IMR-90 (cell line): ENCODE measurements around the gene DENND6B. TPM values are rescaled to one million over a fixed set of nuclear protein-coding genes. Genes with fewer than 3 reads are reported as not detected.

Experiments
- ATAC-seq: fragments of 200-7000 bp; cut with Tn5 transposase; 2 replicates; pipeline ENCODE4 v1.9.1; 2020; ENCODE audit warnings: low read depth, mild to moderate bottlenecking, moderate library complexity
- BruUV-seq: library from RNA; stranded (reverse); fragments of 400-500 nt; replicated peaks from 2 replicates; lab custom pipeline; 2021; lab: Mats Ljungman, UMichigan
- CTCF ChIA-PET: fragments of 300-600 bp; formaldehyde crosslinking; extraction: SDS; loops from one replicate; lab custom pipeline; 2021; ENCODE audit warnings: antibody characterized with exemption; lab: Yijun Ruan, JAX
- POLR2A ChIA-PET: fragments of 300-600 bp; sonication (Branson Sonifier 250); formaldehyde crosslinking; loops from one replicate; lab custom pipeline; 2022; ENCODE audit warnings: antibody characterized with exemption; ENCODE audit not compliant: unreplicated experiment; lab: Charles Lee
- DNase-seq: peaks from one replicate; pipeline ENCODE4 v3.0.0; 2013
- H2AFZ ChIP-seq: replicated peaks from 2 replicates; pipeline ENCODE3; 2013; ENCODE audit warnings: low read length, mild to moderate bottlenecking; ENCODE audit not compliant: poor library complexity
- H2AK5ac ChIP-seq: 2 replicates; pipeline ENCODE4 v1.6.1; 2013; ENCODE audit warnings: low read depth, low read length, inconsistent platforms
- H2AK9ac ChIP-seq: replicated peaks from 2 replicates; pipeline ENCODE3; 2013; ENCODE audit warnings: mild to moderate bottlenecking, low read depth, low read length, moderate library complexity; ENCODE audit not compliant: poor library complexity
- H2BK120ac ChIP-seq: 2 replicates; pipeline ENCODE4 v1.6.1; 2013; ENCODE audit warnings: low read depth, low read length, inconsistent platforms
- H2BK15ac ChIP-seq: 3 replicates; pipeline ENCODE4 v1.6.1; 2013; ENCODE audit warnings: low read depth, low read length, inconsistent platforms
- H2BK20ac ChIP-seq: 2 replicates; pipeline ENCODE4 v1.6.1; 2013; ENCODE audit warnings: low read depth, mild to moderate bottlenecking, inconsistent platforms, low read length, moderate library complexity
- H2BK5ac ChIP-seq: 2 replicates; pipeline ENCODE4 v1.6.1; 2013; ENCODE audit warnings: mild to moderate bottlenecking, low read depth, low read length, inconsistent platforms; ENCODE audit not compliant: poor library complexity, severe bottlenecking
- H3K14ac ChIP-seq: replicated peaks from 2 replicates; pipeline ENCODE4 v1.6.1; 2013; ENCODE audit warnings: low read depth, low read length, inconsistent platforms
- H3K18ac ChIP-seq: 2 replicates; pipeline ENCODE4 v1.6.1; 2013; ENCODE audit warnings: low read depth, low read length, control low read depth
- H3K23ac ChIP-seq: 2 replicates; pipeline ENCODE4 v1.6.1; 2013; ENCODE audit warnings: low read depth, low read length, inconsistent platforms
- H3K27ac ChIP-seq: 2 replicates; pipeline ENCODE4 v1.5.1; 2013; ENCODE audit warnings: mild to moderate bottlenecking, control low read depth, low read length; ENCODE audit not compliant: insufficient read depth
- H3K27me3 ChIP-seq: 2 replicates; pipeline ENCODE4 v1.6.1; 2013; ENCODE audit warnings: low read length; ENCODE audit not compliant: control insufficient read depth, insufficient read depth
- H3K36me3 ChIP-seq: 2 replicates; pipeline ENCODE4 v1.6.1; 2013; ENCODE audit warnings: low read length, mixed read lengths; ENCODE audit not compliant: control insufficient read depth, insufficient read depth
- H3K4ac ChIP-seq: 2 replicates; pipeline ENCODE4 v1.6.1; 2013; ENCODE audit warnings: low read depth, low read length, inconsistent platforms
- H3K4me1 ChIP-seq: 2 replicates; pipeline ENCODE4 v1.6.1; 2013; ENCODE audit warnings: low read length, mixed read lengths; ENCODE audit not compliant: control insufficient read depth, insufficient read depth
- H3K4me2 ChIP-seq: 2 replicates; pipeline ENCODE4 v1.6.1; 2013; ENCODE audit warnings: low read depth, mild to moderate bottlenecking, control low read depth, low read length, moderate library complexity
- H3K4me3 ChIP-seq: 2 replicates; pipeline ENCODE4 v1.5.1; 2013; ENCODE audit warnings: low read depth, mild to moderate bottlenecking, control low read depth, low read length, moderate library complexity; ENCODE audit not compliant: insufficient read depth
- H3K56ac ChIP-seq: 2 replicates; pipeline ENCODE4 v1.6.1; 2013; ENCODE audit warnings: low read length, inconsistent platforms; ENCODE audit not compliant: insufficient read depth; ENCODE audit errors: extremely low read depth
- H3K79me1 ChIP-seq, 2 experiments: 2 replicates each; pipeline ENCODE4 v1.6.1; 2013; ENCODE audit warnings: low read length in 2 of 2, inconsistent platforms in 1 of 2, low read depth in 1 of 2
- H3K9ac ChIP-seq: 2 replicates; pipeline ENCODE4 v1.6.1; 2013; ENCODE audit warnings: low read depth, low read length, control low read depth
- H3K9me1 ChIP-seq: 2 replicates; pipeline ENCODE4 v1.6.1; 2013; ENCODE audit warnings: low read length, inconsistent platforms; ENCODE audit not compliant: insufficient read depth
- H3K9me3 ChIP-seq: 2 replicates; pipeline ENCODE4 v1.6.1; 2013; ENCODE audit warnings: low read length; ENCODE audit not compliant: control insufficient read depth, insufficient read depth
- H4K20me1 ChIP-seq: 2 replicates; pipeline ENCODE4 v1.6.1; 2013; ENCODE audit warnings: low read length, inconsistent platforms; ENCODE audit not compliant: insufficient read depth
- H4K5ac ChIP-seq: 2 replicates; pipeline ENCODE4 v1.6.1; 2013; ENCODE audit warnings: mild to moderate bottlenecking, low read depth, low read length, control low read depth
- H4K8ac ChIP-seq, 2 experiments: 2 replicates each; pipeline ENCODE4 v1.6.1; 2013; ENCODE audit warnings: low read depth in 2 of 2, low read length in 2 of 2, control low read depth in 1 of 2, inconsistent platforms in 1 of 2
- H4K91ac ChIP-seq: 2 replicates; pipeline ENCODE4 v1.6.1; 2013; ENCODE audit warnings: low read depth, low read length, inconsistent platforms; ENCODE audit not compliant: insufficient read depth
- BHLHE40 ChIP-seq: fragments of 150-350 bp; IDR thresholded peaks from 2 replicates; pipeline ENCODE4 v1.6.1; 2016; ENCODE audit warnings: mild to moderate bottlenecking, low read depth, low read length
- CHD1 ChIP-seq: IDR thresholded peaks from 2 replicates; pipeline ENCODE4 v1.6.1; 2012; ENCODE audit warnings: low read depth, low read length, improper control_type of control experiment
- ELK1 ChIP-seq: fragments of 150-350 bp; IDR thresholded peaks from 2 replicates; pipeline ENCODE4 v1.6.1; 2016; ENCODE audit warnings: low read depth, mild to moderate bottlenecking, low read length, moderate library complexity, borderline replicate concordance
- FOS ChIP-seq: fragments of 150-350 bp; IDR thresholded peaks from 2 replicates; pipeline ENCODE4 v1.6.1; 2016; ENCODE audit warnings: low read depth, low read length
- MAFK ChIP-seq: IDR thresholded peaks from 2 replicates; pipeline ENCODE4 v1.6.1; 2012; ENCODE audit warnings: low read depth, low read length, improper control_type of control experiment
- MAZ ChIP-seq: IDR thresholded peaks from 2 replicates; pipeline ENCODE4 v1.6.1; 2012; ENCODE audit warnings: low read depth, mild to moderate bottlenecking, low read length, improper control_type of control experiment, moderate library complexity, borderline replicate concordance
- POLR2A ChIP-seq: IDR thresholded peaks from 2 replicates; pipeline ENCODE4 v1.6.1; 2012; ENCODE audit warnings: mild to moderate bottlenecking, low read depth, low read length
- RAD21 ChIP-seq: IDR thresholded peaks from 2 replicates; pipeline ENCODE4 v1.6.1; 2012; ENCODE audit warnings: low read length, improper control_type of control experiment
- RCOR1 ChIP-seq: IDR thresholded peaks from 2 replicates; pipeline ENCODE4 v1.6.1; 2012; ENCODE audit warnings: mild to moderate bottlenecking, low read length, improper control_type of control experiment; ENCODE audit not compliant: insufficient replicate concordance
- RFX5 ChIP-seq: IDR thresholded peaks from 2 replicates; pipeline ENCODE4 v1.8.0; 2012; ENCODE audit warnings: low read depth, mild to moderate bottlenecking, low read length, moderate library complexity
- SMC3 ChIP-seq: fragments of 150-350 bp; IDR thresholded peaks from 2 replicates; pipeline ENCODE4 v1.6.1; 2016; ENCODE audit warnings: low read depth, mild to moderate bottlenecking, antibody characterized with exemption, low read length, moderate library complexity
- USF2 ChIP-seq: fragments of 150-350 bp; IDR thresholded peaks from 2 replicates; pipeline ENCODE4 v1.6.1; 2017; ENCODE audit warnings: mild to moderate bottlenecking, antibody characterized with exemption, low read length, low read depth
- WGBS, 2 experiments: methylation state at CpG; one replicate each; pipeline versions ENCODE4 v1.1.5 to v1.1.7; 2013; ENCODE audit warnings: missing lambda C conversion rate in 2 of 2; ENCODE audit not compliant: insufficient read length in 1 of 2; ENCODE audit errors: extremely low coverage in 2 of 2; 5-methylcytosine and 5-hydroxymethylcytosine counted together
- dilution Hi-C: fragments of 300-500 bp; cut with HindIII; formaldehyde crosslinking; loops from one replicate; pipeline ENCODE4 v1.14.3; 2018; ENCODE audit warnings: low sequenced_read_pairs; ENCODE audit not compliant: unreplicated experiment
- in situ Hi-C: fragments of 300-500 bp; cut with MboI; formaldehyde crosslinking; loops from 3 replicates; pipeline ENCODE4 v1.14.3; 2019; ENCODE audit warnings: low sequenced_read_pairs, inconsistent platforms, mixed read lengths
- intact Hi-C: fragments of 100-400 bp; cut with micrococcal nuclease; formaldehyde crosslinking; loops from 2 replicates; pipeline ENCODE4 v1.10.0; 2022
- polyA plus RNA-seq, 3 experiments: library from polyadenylated mRNA; depleted of rRNA; stranded (reverse); fragments of >200 nt; gene quantifications; 2 replicates each; pipeline ENCODE4 v1.2.3, GENCODE V29; 2012; ENCODE audit warnings: low replicate concordance in 1 of 3
- total RNA-seq: library from RNA; depleted of rRNA; stranded (reverse); fragments of >200 nt; gene quantifications from 2 replicates; pipeline ENCODE4 v1.2.3, GENCODE V29; 2012

The DENND6B gene
- total and polyA plus RNA-seq, 2 of the 4 experiments (the other 2 are of a cell fraction) = 0.36 to 4.9 TPM

DNA sequence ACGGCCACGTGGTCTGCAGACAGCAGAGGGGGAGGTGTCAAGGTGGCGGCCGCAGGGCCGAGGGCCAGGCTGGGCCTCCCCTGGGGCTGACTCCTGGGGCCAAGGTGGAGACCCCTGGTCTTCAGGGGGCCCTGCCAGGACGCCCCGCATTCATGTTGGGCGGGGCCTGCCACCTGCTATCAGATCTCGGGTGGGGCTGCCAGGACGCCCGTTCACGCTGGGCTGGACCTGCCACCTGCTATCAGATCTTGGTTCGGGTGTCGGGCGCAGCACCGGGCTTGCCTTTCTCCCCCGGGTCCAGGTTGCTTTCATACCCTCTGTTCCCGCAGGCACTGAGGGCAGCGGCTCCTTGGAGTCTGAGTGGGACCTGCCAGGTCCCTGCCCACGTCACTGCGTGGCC lies 40.5 kb downstream of the DENND6B start:
- no peak overlapping the region for H2BK20ac ChIP-seq
- H2BK15ac ChIP-seq = no peak overlapping the region
- dilution Hi-C loops (no loop called here), in situ Hi-C loops (no loop called here), intact Hi-C loops (no loop called here)
- no peaks in the 10 kb centered on the region for H3K27me3 ChIP-seq
- no peak overlapping the region for H2AK9ac ChIP-seq
- H3K18ac ChIP-seq = no peak overlapping the region
- no peak overlapping the region for H3K14ac ChIP-seq
- TF ChIP-seq MAFK = no peak
- TF ChIP-seq POLR2A = no peak
- no peak for TF ChIP-seq RFX5
- no peak for TF ChIP-seq USF2
- TF ChIP-seq MAZ = no peak
- no peak for TF ChIP-seq SMC3
- TF ChIP-seq RAD21 = no peak
- no peak for TF ChIP-seq RCOR1
- no peak for TF ChIP-seq CHD1
- TF ChIP-seq ELK1 = no peak
- no peak for TF ChIP-seq FOS
- TF ChIP-seq BHLHE40 = no peak
- no peak overlapping the region for H3K4me3 ChIP-seq
- no peak overlapping the region for H2BK120ac ChIP-seq
- no peak overlapping the region for H2BK5ac ChIP-seq
- H4K5ac ChIP-seq = no peak overlapping the region
- ChIA-PET CTCF (no interaction called here), POLR2A (no interaction called here)
- no peak overlapping the region for H4K8ac ChIP-seq
- peaks cover 86% of the 10 kb centered on the region for H3K36me3 ChIP-seq
- peaks cover 13 to 54% of the 10 kb centered on the region in 2 experiments; a peak in 3 of 4 replicates for H3K79me1 ChIP-seq
- no peak overlapping the region for H3K9ac ChIP-seq
- no peak overlapping the region for H3K4ac ChIP-seq
- no TSS peak for BruUV-seq
- ATAC-seq = no peak
- H4K20me1 ChIP-seq = peaks cover 71% of the 10 kb centered on the region
- no peak overlapping the region for H4K91ac ChIP-seq
- H2AK5ac ChIP-seq = no peak overlapping the region
- H3K4me1 ChIP-seq = peaks cover 8% of the 10 kb centered on the region
- WGBS, 2 experiments = 94% methylated on average over 19 of the region's 21 CpGs; no CpG with 5 or more reads in 1 of the 2 experiments
- DNase-seq = no peak
- no peak overlapping the region for H3K23ac ChIP-seq
- H3K4me2 ChIP-seq = no peak overlapping the region
- H3K9me3 ChIP-seq = no peaks in the 10 kb centered on the region
- H3K56ac ChIP-seq = no peak overlapping the region
- H2AFZ ChIP-seq = no peak overlapping the region
- H3K9me1 ChIP-seq = no peaks in the 10 kb centered on the region
- no peak overlapping the region for H3K27ac ChIP-seq
